Measurements from ENCODE around the gene OR52E5. TPM values are rescaled to one million over a fixed set of nuclear protein-coding genes. Genes with fewer than 3 reads are reported as not detected.

The OR52E5 gene
- total RNA-seq, 1 donor from 2014 or later, result not detected

GRCh38 chr11:5932671-5933070 is 39.7 kb downstream of the OR52E5 start:
- no peak for DNase-seq (ENCODE audit: low spot score)

DNA sequence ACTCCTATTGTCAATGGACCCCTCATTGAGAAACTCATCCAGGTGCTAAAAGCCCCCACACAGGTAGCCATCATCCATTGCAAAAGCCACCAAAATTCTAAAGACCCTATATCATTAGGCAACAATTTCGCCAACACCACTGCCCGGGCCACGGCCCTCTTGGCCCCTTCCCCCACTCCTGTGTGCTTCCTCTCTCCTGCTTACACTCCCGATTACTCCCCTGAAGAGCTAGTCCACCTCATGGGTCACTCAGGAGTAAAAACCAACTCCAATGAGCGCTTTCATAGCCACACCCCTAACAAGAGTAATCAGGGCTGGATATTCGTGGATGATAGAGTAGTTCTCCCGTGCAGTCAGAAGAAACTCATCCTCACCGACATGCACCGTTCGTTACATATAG is 40.1 kb downstream of the OR52E5 start:
- no peak for DNase-seq (ENCODE audit: low spot score)

GRCh38 chr11:5937868-5938602 is 45.0 kb downstream of the OR52E5 start:
- DNase-seq (ENCODE audit: low spot score), result no peak

GRCh38 chr11:5938603-5938965 is 45.6 kb downstream of the OR52E5 start:
- DNase-seq (ENCODE audit: low spot score), result no peak

- DNase-seq (ENCODE audit: low spot score), result no peak
Observed at GRCh38 chr11:5940748-5941147, 47.7 kb downstream of the OR52E5 start.

GRCh38 chr11:5941951-5942350 is 48.9 kb downstream of the OR52E5 start, which contains the start of gene OR56A3:
Gene OR56A3, plus strand, starts transcription at chr11:5942251. Its CDS starts 5,096 bp downstream, at chr11:5947347.
- DNase-seq (ENCODE audit: low spot score), result no peak

Other genes with a start within 250 kb of the OR52E5 start
- 17.7 TPM for gene TRIM5, start 208.1 kb upstream of the OR52E5 start, total RNA-seq
- gene TRIM22, start 203.4 kb upstream of the OR52E5 start, total RNA-seq, result 58.5 TPM
- not detected for gene OR56B1, start 156.8 kb upstream of the OR52E5 start, total RNA-seq
- not detected for gene OR52N4, start 139.0 kb upstream of the OR52E5 start, total RNA-seq
- gene OR52N5, start 109.9 kb upstream of the OR52E5 start, total RNA-seq, result 0.29 TPM
- gene OR52N1, start 101.9 kb upstream of the OR52E5 start, total RNA-seq, result 1.00 TPM
- gene OR52N2, start 84.3 kb upstream of the OR52E5 start, total RNA-seq, result not detected
- not detected for gene OR52E6, start 51.3 kb upstream of the OR52E5 start, total RNA-seq
- not detected for gene OR52E8, start 35.5 kb upstream of the OR52E5 start, total RNA-seq
- gene OR52E4, start 12.6 kb upstream of the OR52E5 start, total RNA-seq, result not detected
- not detected for gene OR56A3, start 49.0 kb downstream of the OR52E5 start, total RNA-seq
- not detected for gene OR56A5, start 75.3 kb downstream of the OR52E5 start, total RNA-seq
- not detected for gene OR52L1, start 93.8 kb downstream of the OR52E5 start, total RNA-seq
- gene OR56A4, start 113.7 kb downstream of the OR52E5 start, total RNA-seq, result not detected
- gene OR56A1, start 137.6 kb downstream of the OR52E5 start, total RNA-seq, result 0.03 TPM
- gene OR56B4, start 214.5 kb downstream of the OR52E5 start, total RNA-seq, result not detected

All from mesenteric fat pad (tissue), 1 donor.